Astrocyte (in vitro differentiated cells and primary cell): ENCODE results near the gene ALCAM. TPM values are rescaled to one million over a fixed set of nuclear protein-coding genes. Genes with fewer than 3 reads are reported as not detected.

Experiments
- DNase-seq: peaks from one replicate; pipeline ENCODE4 v3.0.0-alpha.2; 2010; ENCODE audit warnings: low read depth
- FAIRE-seq: peaks from 2 replicates; lab custom pipeline; 2011; peaks lifted over from hg19 to GRCh38; lab: Jason Lieb, UNC
- H2AFZ ChIP-seq: 2 replicates; pipeline ENCODE4 v1.6.0; 2012; ENCODE audit warnings: low read depth, low read length, inconsistent platforms
- H3K27ac ChIP-seq: 2 replicates; pipeline ENCODE4 v1.5.1; 2011; ENCODE audit warnings: low read depth, low read length, inconsistent platforms
- H3K27me3 ChIP-seq: 2 replicates; pipeline ENCODE4 v1.6.0; 2011; ENCODE audit warnings: low read length, inconsistent platforms; ENCODE audit not compliant: insufficient read depth
- H3K36me3 ChIP-seq: 2 replicates; pipeline ENCODE4 v1.5.1; 2011; ENCODE audit warnings: low read length, inconsistent platforms; ENCODE audit not compliant: insufficient read depth
- H3K4me1 ChIP-seq: 2 replicates; pipeline ENCODE4 v1.5.1; 2011; ENCODE audit warnings: low read length, inconsistent platforms; ENCODE audit not compliant: insufficient read depth
- H3K4me2 ChIP-seq: 2 replicates; pipeline ENCODE4 v1.6.0; 2012; ENCODE audit warnings: low read length, inconsistent platforms
- H3K4me3 ChIP-seq: 2 replicates; pipeline ENCODE4 v1.5.1; 2011; ENCODE audit warnings: low read depth, mild to moderate bottlenecking, low read length, inconsistent platforms; ENCODE audit not compliant: insufficient read depth
- H3K79me2 ChIP-seq: 2 replicates; pipeline ENCODE4 v1.6.0; 2012; ENCODE audit warnings: mild to moderate bottlenecking, low read length, inconsistent platforms; ENCODE audit not compliant: insufficient read depth
- H3K9ac ChIP-seq: 2 replicates; pipeline ENCODE4 v1.6.0; 2012; ENCODE audit warnings: mild to moderate bottlenecking, low read length, inconsistent platforms
- H3K9me3 ChIP-seq: 2 replicates; pipeline ENCODE4 v1.5.1; 2012; ENCODE audit warnings: low read depth, mild to moderate bottlenecking, low read length, inconsistent platforms; ENCODE audit not compliant: insufficient read depth
- H4K20me1 ChIP-seq: 2 replicates; pipeline ENCODE4 v1.6.0; 2012; ENCODE audit warnings: low read length, inconsistent platforms; ENCODE audit not compliant: insufficient read depth
- H3K27ac Mint-ChIP-seq: one replicate; pipeline ENCODE4 v1.8.0; 2021; ENCODE audit warnings: mild to moderate bottlenecking, mixed read lengths; ENCODE audit not compliant: unreplicated experiment
- H3K27me3 Mint-ChIP-seq: one replicate; pipeline ENCODE4 v1.8.0; 2021; ENCODE audit warnings: low read depth, mixed read lengths; ENCODE audit not compliant: unreplicated experiment
- H3K36me3 Mint-ChIP-seq: one replicate; pipeline ENCODE4 v1.8.0; 2021; ENCODE audit warnings: low read depth, mixed read lengths; ENCODE audit not compliant: unreplicated experiment
- H3K4me1 Mint-ChIP-seq: one replicate; pipeline ENCODE4 v1.8.0; 2021; ENCODE audit warnings: low read depth, mixed read lengths; ENCODE audit not compliant: unreplicated experiment
- H3K4me3 Mint-ChIP-seq: one replicate; pipeline ENCODE4 v1.8.0; 2021; ENCODE audit warnings: mild to moderate bottlenecking, moderate library complexity, mixed read lengths; ENCODE audit not compliant: unreplicated experiment
- H3K9me3 Mint-ChIP-seq: one replicate; pipeline ENCODE4 v1.8.0; 2021; ENCODE audit warnings: mild to moderate bottlenecking, mixed read lengths; ENCODE audit not compliant: unreplicated experiment
- CTCF ChIP-seq: IDR thresholded peaks from 2 replicates; pipeline ENCODE4 v1.5.1; 2011; ENCODE audit warnings: low read depth, mild to moderate bottlenecking, inconsistent platforms, low read length, moderate library complexity; ENCODE audit not compliant: insufficient read depth
- EZH2 ChIP-seq: IDR thresholded peaks from 2 replicates; pipeline ENCODE4 v1.6.1; 2012; ENCODE audit warnings: mild to moderate bottlenecking, low read length, inconsistent platforms; ENCODE audit not compliant: insufficient read depth
- total RNA-seq: library from RNA; stranded (reverse); gene quantifications from 2 replicates; pipeline ENCODE4 v1.2.1, GENCODE V29; 2021

The ALCAM gene
- total RNA-seq, 1 donor from 2014 or later: 154 TPM

GRCh38 chr3:105584003-105584790 lies 217.5 kb downstream of the ALCAM start:
- H3K27me3 Mint-ChIP-seq: no peaks in the 10 kb centered on the region

DNA sequence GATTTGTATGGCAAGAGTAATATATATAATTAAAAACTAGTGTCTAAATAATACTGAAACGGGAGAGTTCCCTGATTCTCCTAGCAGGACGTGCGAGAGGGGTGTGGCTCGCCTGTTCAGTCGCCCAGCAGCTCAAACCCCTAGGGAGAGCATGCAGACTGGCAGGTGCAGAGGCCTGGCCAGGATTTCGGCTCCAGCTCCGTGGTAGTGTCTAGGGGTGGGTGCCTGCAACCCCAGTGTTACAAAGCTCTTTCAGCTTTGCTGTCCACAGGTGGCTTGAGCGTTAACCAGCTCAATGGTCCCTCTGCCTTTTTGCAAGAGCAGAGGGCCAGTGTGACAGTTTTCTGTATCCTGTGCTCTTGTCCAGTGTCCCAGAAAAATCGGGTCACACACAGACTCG lies 226.6 kb downstream of the ALCAM start:
- no peak overlapping the region for H3K27ac Mint-ChIP-seq
- H3K9me3 Mint-ChIP-seq: peaks cover 3% of the 10 kb centered on the region
- Histone ChIP-seq H4K20me1 (no peaks in the 10 kb centered on the region), H3K9ac (no peak overlapping the region), H3K36me3 (no peaks in the 10 kb centered on the region), H3K4me3 (no peak overlapping the region), H3K9me3 (no peaks in the 10 kb centered on the region), H2AFZ (no peak overlapping the region), H3K4me1 (peaks cover 13% of the 10 kb centered on the region), H3K4me2 (no peak overlapping the region), H3K79me2 (no peaks in the 10 kb centered on the region), H3K27me3 (no peaks in the 10 kb centered on the region), H3K27ac (no peak overlapping the region)
- H3K27me3 Mint-ChIP-seq: no peaks in the 10 kb centered on the region
- FAIRE-seq (no peak), DNase-seq (no peak)
- no peak overlapping the region for H3K4me3 Mint-ChIP-seq
- H3K4me1 Mint-ChIP-seq: peaks cover 19% of the 10 kb centered on the region
- H3K36me3 Mint-ChIP-seq: no peaks in the 10 kb centered on the region
- TF ChIP-seq CTCF (no peak), EZH2 (no peak)

More at GRCh38 chr3:105584003-105584790, 217.5 kb downstream of the ALCAM start:
- FAIRE-seq (no peak), DNase-seq (peak; percentile 60)
- Histone ChIP-seq H3K4me1 (no peaks in the 10 kb centered on the region), H3K36me3 (no peaks in the 10 kb centered on the region), H2AFZ (no peak overlapping the region), H3K9ac (no peak overlapping the region), H3K9me3 (peaks cover 6% of the 10 kb centered on the region), H4K20me1 (no peaks in the 10 kb centered on the region), H3K4me2 (no peak overlapping the region), H3K27ac (no peak overlapping the region), H3K27me3 (no peaks in the 10 kb centered on the region), H3K4me3 (no peak overlapping the region), H3K79me2 (no peaks in the 10 kb centered on the region)
- TF ChIP-seq CTCF: no peak
- no peak for TF ChIP-seq EZH2
- H3K27ac Mint-ChIP-seq: peak overlapping the region; percentile 44
- peaks cover 4% of the 10 kb centered on the region for H3K9me3 Mint-ChIP-seq
- H3K4me1 Mint-ChIP-seq: peaks cover 2% of the 10 kb centered on the region
- no peaks in the 10 kb centered on the region for H3K36me3 Mint-ChIP-seq
- no peak overlapping the region for H3K4me3 Mint-ChIP-seq

GRCh38 chr3:105594219-105594618 lies 227.5 kb downstream of the ALCAM start:
- peak; percentile 32 for FAIRE-seq
- no peaks in the 10 kb centered on the region for H3K36me3 Mint-ChIP-seq
- no peak overlapping the region for H2AFZ ChIP-seq

More at GRCh38 chr3:105594219-105594618, 227.5 kb downstream of the ALCAM start:
- TF ChIP-seq CTCF: no peak
- no peak for TF ChIP-seq EZH2
- Histone ChIP-seq H3K4me1 (peaks cover 19% of the 10 kb centered on the region), H3K4me3 (no peak overlapping the region), H3K9ac (no peak overlapping the region), H3K36me3 (no peaks in the 10 kb centered on the region), H4K20me1 (no peaks in the 10 kb centered on the region), H3K27ac (peak overlapping the region; percentile 37), H3K9me3 (no peaks in the 10 kb centered on the region), H3K27me3 (no peaks in the 10 kb centered on the region), H3K4me2 (no peak overlapping the region), H3K79me2 (no peaks in the 10 kb centered on the region)
- H3K9me3 Mint-ChIP-seq: peaks cover 3% of the 10 kb centered on the region
- H3K4me3 Mint-ChIP-seq: no peak overlapping the region
- H3K27ac Mint-ChIP-seq: no peak overlapping the region
- H3K4me1 Mint-ChIP-seq: peaks cover 27% of the 10 kb centered on the region
- DNase-seq: peak; percentile 62
- H3K27me3 Mint-ChIP-seq: no peaks in the 10 kb centered on the region
